K562 (cell line): ENCODE results near the gene POLR2B. TPM values are rescaled to one million over a fixed set of nuclear protein-coding genes. Genes with fewer than 3 reads are reported as not detected.

ENCODE experiments used
- ATAC-seq: fragments of 200-7000 bp; cut with Tn5 transposase; 3 replicates; pipeline ENCODE4 v1.9.1; 2020; ENCODE audit warnings: moderate library complexity
- BruUV-seq: library from RNA; stranded (reverse); fragments of 400-500 nt; replicated peaks from 2 replicates; lab custom pipeline; 2021; lab: Mats Ljungman, UMichigan
- CTCF ChIA-PET: fragments of 300-600 bp; formaldehyde crosslinking; extraction: SDS; loops from one replicate; lab custom pipeline; 2021; ENCODE audit warnings: low intra/inter-chr PET ratio; lab: Yijun Ruan, JAX
- POLR2A ChIA-PET: fragments of 300-600, 350-650 bp; sonication (Branson Sonifier 250); formaldehyde crosslinking; extraction: SDS; loops from one replicate; lab custom pipeline; 2021; ENCODE audit warnings: antibody characterized with exemption, inconsistent platforms; lab: Yijun Ruan, JAX
- DNase-seq, 4 experiments: peaks; one replicate each; pipeline versions ENCODE4 v3.0.0 to v3.0.0-alpha.2; 2011 to 2018; ENCODE audit warnings: low spot score in 3 of 4, mixed read lengths in 3 of 4; ENCODE audit errors: extremely low read depth in 1 of 4
- FAIRE-seq: peaks from 2 replicates; lab custom pipeline; 2011; peaks lifted over from hg19 to GRCh38; lab: Jason Lieb, UNC
- H2AFZ ChIP-seq: 2 replicates; pipeline ENCODE4 v1.6.0; 2011; ENCODE audit warnings: low read depth, low read length, control low read depth, inconsistent platforms
- H3K27ac ChIP-seq: fragments of 200-600 bp; 3 replicates; pipeline ENCODE4 v1.8.0; 2011; ENCODE audit warnings: low read depth, mild to moderate bottlenecking, control low read depth, inconsistent platforms, low read length, moderate library complexity, mixed read lengths; ENCODE audit errors: extremely low read depth
- H3K27me3 ChIP-seq, 2 experiments: fragments of 300-600 bp in 1 of 2; 2 replicates in 1 of 2; 3 replicates in 1 of 2; pipeline versions ENCODE4 v1.6.0 to v1.8.0; 2011; ENCODE audit warnings: inconsistent platforms in 2 of 2, low read length in 2 of 2, mild to moderate bottlenecking in 1 of 2, mixed read lengths in 1 of 2, moderate library complexity in 1 of 2; ENCODE audit not compliant: control insufficient read depth in 2 of 2, insufficient read depth in 2 of 2
- H3K36me3 ChIP-seq: fragments of 300-600 bp; 3 replicates; pipeline ENCODE4 v1.8.0; 2011; ENCODE audit warnings: mild to moderate bottlenecking, low read length, inconsistent platforms; ENCODE audit not compliant: control insufficient read depth, insufficient read depth
- H3K4me1 ChIP-seq, 2 experiments: fragments of 200-600 bp in 1 of 2; replicated peaks in 1 of 2; 2 replicates in 1 of 2; 3 replicates in 1 of 2; pipeline versions ENCODE4 v1.5.1 to v1.8.0; 2011; ENCODE audit warnings: inconsistent platforms in 2 of 2, low read length in 2 of 2, mild to moderate bottlenecking in 1 of 2, mixed read lengths in 1 of 2, moderate library complexity in 1 of 2; ENCODE audit not compliant: control insufficient read depth in 2 of 2, insufficient read depth in 2 of 2
- H3K4me2 ChIP-seq: 2 replicates; pipeline ENCODE4 v1.6.1; 2011; ENCODE audit warnings: low read length, control low read depth, inconsistent platforms, mixed read lengths; ENCODE audit not compliant: insufficient read depth
- H3K4me3 ChIP-seq: fragments of 200-600 bp; sonication (generic), shearing (Covaris generic); 2 replicates; pipeline ENCODE4 v1.5.1; 2016; ENCODE audit warnings: control low read depth, inconsistent platforms
- H3K79me2 ChIP-seq: fragments of 200-600 bp; 3 replicates; pipeline ENCODE4 v1.8.0; 2011; ENCODE audit warnings: low read length, inconsistent platforms; ENCODE audit not compliant: control insufficient read depth, insufficient read depth
- H3K9ac ChIP-seq, 2 experiments: 2 replicates each; pipeline versions ENCODE4 v1.6.0 to v1.6.1; 2011; ENCODE audit warnings: low read depth in 2 of 2, low read length in 2 of 2, control low read depth in 1 of 2, inconsistent platforms in 1 of 2, mild to moderate bottlenecking in 1 of 2, mixed read lengths in 1 of 2; ENCODE audit not compliant: insufficient read depth in 1 of 2
- H3K9me1 ChIP-seq: one replicate; pipeline ENCODE4 v1.6.0; 2011; ENCODE audit warnings: inconsistent platforms, mild to moderate bottlenecking, low read length, moderate library complexity; ENCODE audit not compliant: control insufficient read depth, insufficient read depth
- H3K9me3 ChIP-seq: replicated peaks from 2 replicates; pipeline ENCODE4 v1.5.1; 2011; ENCODE audit warnings: low read depth, low read length, inconsistent platforms; ENCODE audit not compliant: control insufficient read depth, insufficient read depth
- H4K20me1 ChIP-seq: replicated peaks from 2 replicates; pipeline ENCODE4 v1.6.1; 2011; ENCODE audit warnings: low read length, inconsistent platforms, mixed read lengths; ENCODE audit not compliant: control insufficient read depth, insufficient read depth
- CEBPB ChIP-seq: fragments of 450-650 bp; IDR thresholded peaks from 2 replicates; pipeline ENCODE4 v1.6.1; 2016; ENCODE audit warnings: missing genetic modification characterization, missing compliant biosample characterization
- CEBPZ ChIP-seq: fragments of 150-350 bp; IDR thresholded peaks from 2 replicates; pipeline ENCODE4 v1.6.1; 2014; ENCODE audit warnings: low read depth, mild to moderate bottlenecking, low read length, borderline replicate concordance
- FOXJ3 ChIP-seq: sonication (generic); formaldehyde crosslinking; IDR thresholded peaks from 2 replicates; pipeline ENCODE4 v1.4.0; 2020; ENCODE audit warnings: mild to moderate bottlenecking, missing genetic modification reagents
- HCFC1 ChIP-seq: IDR thresholded peaks from 2 replicates; pipeline ENCODE4 v1.6.1; 2012; ENCODE audit warnings: low read depth, low read length, improper control_type of control experiment
- HNRNPLL ChIP-seq: fragments of 200-400 bp; formaldehyde crosslinking; IDR thresholded peaks from 2 replicates; pipeline ENCODE4 v1.6.1; 2017; ENCODE audit warnings: low read length, low read depth, mild to moderate bottlenecking; ENCODE audit not compliant: poor library complexity, severe bottlenecking
- KAT7 ChIP-seq: sonication (generic); formaldehyde crosslinking; IDR thresholded peaks from 2 replicates; pipeline ENCODE4 v1.8.0; 2022; ENCODE audit warnings: missing genetic modification reagents, mild to moderate bottlenecking, borderline replicate concordance
- MCM2 ChIP-seq: fragments of 450-650 bp; IDR thresholded peaks from 2 replicates; pipeline ENCODE4 v1.6.1; 2017; ENCODE audit warnings: low read depth, mild to moderate bottlenecking
- PHB2 ChIP-seq: fragments of 450-650 bp; IDR thresholded peaks from 2 replicates; pipeline ENCODE4 v1.6.1; 2017; ENCODE audit warnings: low read depth
- ZC3H11A ChIP-seq: IDR thresholded peaks from 2 replicates; pipeline ENCODE4 v1.6.1; 2012; ENCODE audit warnings: low read depth, low read length, improper control_type of control experiment
- ZNF41 ChIP-seq: fragments of 250-450 bp; sonication (Bioruptor Pico); conservative IDR thresholded peaks from 2 replicates; pipeline ENCODE4 v1.4.0; 2020; ENCODE audit warnings: mild to moderate bottlenecking
- WGBS: fragments of 100-300 bp; shearing (Covaris generic); methylation state at CpG from one replicate; pipeline ENCODE4 v1.1.6; 2016; ENCODE audit warnings: low coverage, mixed read lengths; ENCODE audit not compliant: insufficient coverage; ENCODE audit errors: missing lambda C conversion rate; 5-methylcytosine and 5-hydroxymethylcytosine counted together
- in situ Hi-C: fragments of 300-500 bp; cut with MboI; formaldehyde crosslinking; loops from 4 replicates; pipeline ENCODE4 v1.15.0; 2018; ENCODE audit warnings: inconsistent platforms, mixed read lengths
- intact Hi-C: fragments of 100-400 bp; cut with micrococcal nuclease; formaldehyde crosslinking; loops from 2 replicates; pipeline ENCODE4 v1.14.2; 2022
- polyA plus RNA-seq, 8 experiments: library from polyadenylated mRNA; depleted of rRNA in 4 of 8; stranded (reverse) in 5 of 8; unstranded in 3 of 8; fragments of >200 nt; fragmentation: Nextera tagmentation in 2 of 8; fragmentation: Illumina TruSeq in 1 of 8; extraction: Ambion mirVana in 2 of 8; extraction: Trizol in 1 of 8; gene quantifications; 2 replicates each; pipeline versions ENCODE4 v1.2.1 to v1.2.3, GENCODE V29; 2011 to 2014; ENCODE audit warnings: inconsistent platforms in 1 of 8, missing spikeins in 1 of 8
- total RNA-seq, 7 experiments: library from RNA; depleted of rRNA in 6 of 7; stranded (reverse); fragments of >200 nt in 6 of 7; fragmentation: Illumina TruSeq in 2 of 7; extraction: Trizol in 2 of 7; gene quantifications; 2 replicates each; pipeline versions ENCODE4 v1.2.1 to v1.2.3, GENCODE V29; 2011 to 2021; ENCODE audit warnings: low replicate concordance in 1 of 7

Gene POLR2B
- total and polyA plus RNA-seq, 9 of the 15 experiments (the other 6 are each of a cell fraction or from before 2014, with no cell fraction given), result 60.9 to 208 (median 142) TPM

- CTCF ChIA-PET, result no interaction called here
- no peaks in the 10 kb centered on the region for H3K4me1 ChIP-seq
Measured at GRCh38 chr4:57071326-57071725, 92.6 kb downstream of the POLR2B start.

GRCh38 chr4:57073559-57073958, 94.9 kb downstream of the POLR2B start:
- H2AFZ ChIP-seq, result no peak overlapping the region
- H3K4me1 ChIP-seq, result no peaks in the 10 kb centered on the region
- ATAC-seq (no peak), DNase-seq (no peak), FAIRE-seq (no peak)
- H4K20me1 ChIP-seq, result no peaks in the 10 kb centered on the region
- no peaks in the 10 kb centered on the region for H3K9me1 ChIP-seq
- in situ Hi-C loops (no loop called here), intact Hi-C loops (no loop called here)
- 0% methylated on average over 4 of the region's 5 CpGs for WGBS
- H3K27ac ChIP-seq, result no peak overlapping the region
- BruUV-seq, result no TSS peak
- no peaks in the 10 kb centered on the region for H3K27me3 ChIP-seq
- no peaks in the 10 kb centered on the region for H3K36me3 ChIP-seq
- TF ChIP-seq KAT7 (CRISPR knock-in tag) (no peak), PHB2 (no peak), MCM2 (no peak), FOXJ3 (CRISPR knock-in tag) (no peak), HNRNPLL (no peak), CEBPZ (no peak), HCFC1 (no peak)
- H3K4me3 ChIP-seq, result no peak overlapping the region
- no peak overlapping the region for H3K4me2 ChIP-seq
- H3K9ac ChIP-seq, result no peak overlapping the region
- H3K9me3 ChIP-seq, result no peaks in the 10 kb centered on the region
- ChIA-PET POLR2A (no interaction called here), CTCF (no interaction called here)
- H3K79me2 ChIP-seq, result no peaks in the 10 kb centered on the region

More at GRCh38 chr4:57071326-57071725, 92.6 kb downstream of the POLR2B start:
- Histone ChIP-seq H3K27me3 (no peaks in the 10 kb centered on the region), H2AFZ (no peak overlapping the region), H3K9me1 (no peaks in the 10 kb centered on the region), H3K79me2 (no peaks in the 10 kb centered on the region), H3K9ac (no peak overlapping the region), H3K36me3 (no peaks in the 10 kb centered on the region), H3K4me2 (no peak overlapping the region), H4K20me1 (no peaks in the 10 kb centered on the region), H3K4me3 (no peak overlapping the region), H3K27ac (no peak overlapping the region), H3K9me3 (no peaks in the 10 kb centered on the region)
- DNase-seq, result no peak
- intact Hi-C loops, result no loop called here
- no TSS peak for BruUV-seq
- FAIRE-seq, result no peak
- in situ Hi-C loops, result no loop called here
- TF ChIP-seq ZC3H11A (no peak), ZNF41 (CRISPR knock-in tag) (no peak), CEBPB (tag) (0 out of 2 replicates have a peak, but pooled peaks have one; percentile 20)
- no peak for ATAC-seq
- 0% methylated on average over 2 of the region's 2 CpGs for WGBS
- POLR2A ChIA-PET, result no interaction called here
